ENCODE results near the gene LAMA1. TPM values are rescaled to one million over a fixed set of nuclear protein-coding genes. Genes with fewer than 3 reads are reported as not detected.

LAMA1 gene
- polyA plus RNA-seq, 1 experiment = 26.0 TPM

- Histone ChIP-seq H3K27ac (ENCODE audit: low read depth, low read length) (no peak overlapping the region), H3K27me3 (ENCODE audit: control insufficient read depth, insufficient read depth, low read length) (no peaks in the 10 kb centered on the region), H3K4me3 (ENCODE audit: low read depth, low read length) (no peak overlapping the region), H3K9me3 (ENCODE audit: control insufficient read depth, insufficient read depth, low read length) (peaks cover 2% of the 10 kb centered on the region; the same call in 1 of the 2 replicates)
- ChIA-PET CTCF (interaction anchor here (0.6 to 6.3 kb wide), 3 partner anchors 113 to 143 kb away, joined by 3 to 92 read pairs (median 3); no protein-coding TSS in a partner anchor), POLR2A (no interaction called here)
- no peak for DNase-seq (ENCODE audit: low read depth, low spot score)
- TF ChIP-seq, protein P1, sequence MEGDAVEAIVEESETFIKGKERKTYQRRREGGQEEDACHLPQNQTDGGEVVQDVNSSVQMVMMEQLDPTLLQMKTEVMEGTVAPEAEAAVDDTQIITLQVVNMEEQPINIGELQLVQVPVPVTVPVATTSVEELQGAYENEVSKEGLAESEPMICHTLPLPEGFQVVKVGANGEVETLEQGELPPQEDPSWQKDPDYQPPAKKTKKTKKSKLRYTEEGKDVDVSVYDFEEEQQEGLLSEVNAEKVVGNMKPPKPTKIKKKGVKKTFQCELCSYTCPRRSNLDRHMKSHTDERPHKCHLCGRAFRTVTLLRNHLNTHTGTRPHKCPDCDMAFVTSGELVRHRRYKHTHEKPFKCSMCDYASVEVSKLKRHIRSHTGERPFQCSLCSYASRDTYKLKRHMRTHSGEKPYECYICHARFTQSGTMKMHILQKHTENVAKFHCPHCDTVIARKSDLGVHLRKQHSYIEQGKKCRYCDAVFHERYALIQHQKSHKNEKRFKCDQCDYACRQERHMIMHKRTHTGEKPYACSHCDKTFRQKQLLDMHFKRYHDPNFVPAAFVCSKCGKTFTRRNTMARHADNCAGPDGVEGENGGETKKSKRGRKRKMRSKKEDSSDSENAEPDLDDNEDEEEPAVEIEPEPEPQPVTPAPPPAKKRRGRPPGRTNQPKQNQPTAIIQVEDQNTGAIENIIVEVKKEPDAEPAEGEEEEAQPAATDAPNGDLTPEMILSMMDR (IDR thresholded peaks at IDR 0.05; ENCODE audit: low read depth, low read length) = no peak
These were observed 82.7 kb downstream of the LAMA1 start for GRCh38 chr18:7034924-7035323.

DNA sequence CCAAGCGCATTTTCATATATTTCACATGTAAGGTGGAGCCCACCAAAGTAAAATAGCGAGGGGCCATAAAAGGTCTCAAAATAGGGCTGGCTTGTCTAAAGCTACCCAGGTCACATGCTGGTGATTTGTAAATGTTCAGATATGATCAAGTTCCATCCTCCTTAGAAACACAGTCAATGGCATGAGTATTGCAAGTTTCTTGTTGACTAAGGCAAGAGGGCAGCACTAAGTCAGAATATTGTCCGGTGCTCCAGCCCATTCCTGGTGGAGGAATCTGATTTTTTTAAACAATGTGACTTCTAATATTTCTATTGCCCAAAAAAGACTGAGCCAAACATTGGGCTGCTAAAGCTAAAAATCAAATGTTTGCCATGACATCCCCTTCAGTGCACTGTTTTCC lies 85.1 kb downstream of the LAMA1 start:
- DNase-seq (ENCODE audit: low read depth, low spot score) = no peak
- CTCF ChIA-PET = interaction anchor here (1.2 kb wide), 1 partner anchor 144 kb away, joined by 3 read pairs; no protein-coding TSS in a partner anchor
- TF ChIP-seq, protein P1 (IDR thresholded peaks at IDR 0.05; ENCODE audit: low read depth, low read length) = no peak
- no peaks in the 10 kb centered on the region for H3K9me3 ChIP-seq (ENCODE audit: control insufficient read depth, insufficient read depth, low read length)
- H3K27ac ChIP-seq (ENCODE audit: low read depth, low read length) = no peak overlapping the region
- POLR2A ChIA-PET = no interaction called here
- H3K27me3 ChIP-seq (ENCODE audit: control insufficient read depth, insufficient read depth, low read length) = no peaks in the 10 kb centered on the region
- H3K4me3 ChIP-seq (ENCODE audit: low read depth, low read length) = no peak overlapping the region

DNA sequence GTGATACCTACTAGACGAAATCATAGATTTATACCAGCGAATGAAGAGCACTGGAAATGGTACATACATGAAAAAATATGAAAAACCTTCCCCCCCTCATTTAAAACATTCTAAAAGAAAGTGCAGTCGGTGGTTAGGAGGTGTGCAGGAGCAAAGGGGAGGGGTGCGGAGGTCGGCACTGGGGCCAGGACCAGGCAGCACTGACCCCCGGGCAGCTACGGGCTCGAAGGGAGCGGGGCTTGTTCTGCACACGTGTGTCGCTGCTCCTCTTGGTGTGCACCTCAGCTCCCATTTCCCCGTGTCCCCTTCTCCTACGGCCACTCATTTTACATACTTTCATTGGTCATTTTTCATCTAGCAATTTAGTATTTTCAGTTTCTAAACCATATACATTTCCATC lies 89.0 kb downstream of the LAMA1 start:
- ChIA-PET POLR2A (no interaction called here), CTCF (interaction anchor here (1.6 kb wide), 1 partner anchor 9 kb away, joined by 3 read pairs; no protein-coding TSS in a partner anchor)
- H3K9me3 ChIP-seq (ENCODE audit: control insufficient read depth, insufficient read depth, low read length) = no peaks in the 10 kb centered on the region
- no peak overlapping the region for H3K4me3 ChIP-seq (ENCODE audit: low read depth, low read length)
- TF ChIP-seq, protein P1 (IDR thresholded peaks at IDR 0.05; ENCODE audit: low read depth, low read length) = no peak
- no peak for DNase-seq (ENCODE audit: low read depth, low spot score)
- H3K27me3 ChIP-seq (ENCODE audit: control insufficient read depth, insufficient read depth, low read length) = no peaks in the 10 kb centered on the region
- H3K27ac ChIP-seq (ENCODE audit: low read depth, low read length) = no peak overlapping the region

DNA sequence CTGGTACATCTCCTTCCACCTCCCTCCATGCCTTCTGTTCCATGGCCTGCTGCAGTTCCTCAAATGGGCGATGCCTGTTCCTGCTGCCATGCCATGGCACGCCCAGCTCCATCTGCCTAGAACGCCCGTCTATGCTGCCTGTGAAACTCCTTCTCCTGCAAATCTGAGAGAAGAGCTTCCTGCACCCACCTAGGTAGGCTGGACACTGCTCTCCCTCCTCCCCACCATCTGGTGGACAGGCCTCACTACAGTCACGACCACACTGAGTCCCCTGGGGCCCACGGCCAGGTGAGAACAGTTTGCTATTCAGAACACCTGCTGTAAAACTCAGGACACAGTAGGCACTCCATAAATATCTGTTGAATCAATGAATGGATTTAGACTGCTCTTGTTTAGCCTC lies 92.4 kb downstream of the LAMA1 start:
- TF ChIP-seq, protein P1 (IDR thresholded peaks at IDR 0.05; ENCODE audit: low read depth, low read length) = no peak
- Histone ChIP-seq H3K4me3 (ENCODE audit: low read depth, low read length) (no peak overlapping the region), H3K27me3 (ENCODE audit: control insufficient read depth, insufficient read depth, low read length) (no peaks in the 10 kb centered on the region), H3K9me3 (ENCODE audit: control insufficient read depth, insufficient read depth, low read length) (peaks cover 5% of the 10 kb centered on the region; the same call in 1 of the 2 replicates), H3K27ac (ENCODE audit: low read depth, low read length) (no peak overlapping the region)
- DNase-seq (ENCODE audit: low read depth, low spot score) = no peak
- ChIA-PET CTCF (interaction anchor here (1.8 kb wide), 1 partner anchor 13 kb away, joined by 6 read pairs; no protein-coding TSS in a partner anchor), POLR2A (no interaction called here)

- TF ChIP-seq, protein P1 (IDR thresholded peaks at IDR 0.05; ENCODE audit: low read depth, low read length) = no peak
- H3K9me3 ChIP-seq (ENCODE audit: control insufficient read depth, insufficient read depth, low read length) = peaks cover 9% of the 10 kb centered on the region; the same call in 1 of the 2 replicates
- ChIA-PET POLR2A (no interaction called here), CTCF (no interaction called here)
- DNase-seq (ENCODE audit: low read depth, low spot score) = no peak
- no peak overlapping the region for H3K27ac ChIP-seq (ENCODE audit: low read depth, low read length)
- H3K27me3 ChIP-seq (ENCODE audit: control insufficient read depth, insufficient read depth, low read length) = no peaks in the 10 kb centered on the region
- no peak overlapping the region for H3K4me3 ChIP-seq (ENCODE audit: low read depth, low read length)
These were observed 94.0 kb downstream of the LAMA1 start for GRCh38 chr18:7023581-7023980.
